Globus pallidus (tissue), 1 donor: Measurements from ENCODE around the gene RBM38.

Source experiments
- DNase-seq: peaks from one replicate; pipeline ENCODE4 v3.0.0-alpha.2; 2015; ENCODE audit warnings: low spot score

The RBM38 gene

GRCh38 chr20:57374931-57375651 is 16.1 kb upstream of the RBM38 start:
- peak; percentile 37 for DNase-seq

GRCh38 chr20:57375652-57376230 is 15.5 kb upstream of the RBM38 start:
- DNase-seq = no peak

- no peak for DNase-seq
Measured at GRCh38 chr20:57377350-57377749, 13.8 kb upstream of the RBM38 start.

- no peak for DNase-seq
Measured at GRCh38 chr20:57378107-57378506, 13.1 kb upstream of the RBM38 start.

DNA sequence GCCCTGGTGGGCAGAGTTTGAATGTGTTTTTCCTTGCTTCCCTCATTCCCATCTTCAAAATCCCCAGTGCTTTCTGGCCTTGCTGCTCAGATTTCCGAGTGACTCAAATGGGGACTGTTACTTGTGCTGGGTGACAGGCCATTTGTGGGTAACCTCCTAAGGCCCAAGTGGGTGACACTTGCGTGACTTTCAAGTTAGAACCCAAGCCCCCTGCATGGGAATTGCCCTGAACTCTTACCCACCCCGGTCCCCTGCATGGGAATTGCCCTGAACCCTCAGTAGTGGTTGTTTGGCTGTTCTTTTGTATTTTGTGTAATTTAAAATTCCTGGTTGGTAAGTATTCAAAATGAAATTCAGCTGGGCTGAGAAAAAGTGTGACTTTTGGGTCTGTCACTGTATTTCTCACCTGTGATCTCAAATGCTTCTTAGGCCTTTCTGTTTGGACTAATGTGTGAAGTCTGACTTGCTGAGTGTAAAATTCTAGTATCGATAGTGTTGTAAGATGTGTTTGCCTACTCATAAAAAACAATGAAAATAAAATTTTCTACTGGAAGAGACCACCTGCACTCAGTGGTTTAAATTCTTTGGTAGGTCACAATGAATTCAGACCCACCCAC is 12.4 kb upstream of the RBM38 start:
- DNase-seq = no peak

- no peak for DNase-seq
Measured at GRCh38 chr20:57379263-57379647, 11.9 kb upstream of the RBM38 start.

GRCh38 chr20:57380081-57380750 is 11.0 kb upstream of the RBM38 start:
- no peak for DNase-seq

DNA sequence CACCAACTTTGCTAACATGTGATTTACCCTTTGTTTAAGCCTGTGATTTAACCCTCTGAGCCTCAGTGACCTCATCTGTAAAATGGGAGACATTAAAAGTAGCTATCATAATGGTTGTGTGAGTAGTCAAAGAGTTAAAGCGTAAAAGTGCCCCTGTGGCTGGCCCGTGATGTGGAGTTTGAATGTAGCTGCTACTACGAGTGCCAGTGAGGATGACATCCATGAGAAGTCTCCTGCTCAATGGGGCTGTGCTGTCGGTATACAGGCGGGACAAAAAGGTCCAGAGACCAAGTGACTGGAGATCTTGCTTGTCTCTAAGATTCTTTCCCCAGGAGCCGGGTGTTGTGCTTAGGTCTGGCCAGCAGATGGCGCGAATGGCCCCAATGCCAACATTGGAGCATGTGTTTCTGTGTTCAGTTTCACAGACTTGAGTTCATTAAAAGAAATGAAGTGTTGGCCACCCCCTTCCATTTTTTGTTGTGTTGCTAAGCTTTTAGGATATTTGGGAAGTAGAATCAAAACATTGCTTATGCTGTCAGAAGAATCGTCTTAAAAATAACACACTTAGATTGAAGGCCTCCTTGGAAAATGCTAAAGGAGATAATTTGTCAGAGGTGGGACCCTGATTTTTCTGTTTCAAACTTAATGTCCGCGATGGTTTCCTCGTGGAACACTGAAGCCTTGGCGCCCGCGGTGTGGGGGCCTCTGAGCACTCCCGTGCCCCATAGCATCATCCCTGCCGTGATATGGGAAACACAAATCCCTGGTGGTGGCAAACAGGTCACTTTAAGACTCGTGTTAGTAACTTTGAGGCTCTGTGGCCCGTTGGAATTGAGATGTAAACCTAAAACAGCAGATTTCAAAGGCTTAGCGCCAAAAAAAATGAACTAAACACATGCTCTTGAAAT is 9.3 kb upstream of the RBM38 start:
- DNase-seq = peak; percentile 73

DNA sequence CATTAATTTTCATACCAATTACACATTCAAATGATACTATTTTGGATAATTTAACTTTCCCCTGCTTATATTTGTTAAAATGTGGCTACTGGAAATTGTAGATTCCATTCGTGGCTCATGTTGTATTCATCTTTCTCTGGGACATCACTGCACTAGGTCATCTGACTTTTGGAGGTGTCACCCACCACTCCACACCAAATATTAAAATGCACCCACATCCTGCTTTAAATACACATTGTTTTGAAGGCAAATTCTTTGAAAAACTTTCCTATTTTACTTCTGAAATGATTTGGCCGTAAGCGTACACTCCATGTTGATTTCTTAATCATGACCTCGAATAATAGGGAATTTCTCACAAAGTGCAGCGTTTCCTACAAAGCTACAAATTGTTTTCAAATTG is 8.7 kb upstream of the RBM38 start:
- DNase-seq = no peak

DNA sequence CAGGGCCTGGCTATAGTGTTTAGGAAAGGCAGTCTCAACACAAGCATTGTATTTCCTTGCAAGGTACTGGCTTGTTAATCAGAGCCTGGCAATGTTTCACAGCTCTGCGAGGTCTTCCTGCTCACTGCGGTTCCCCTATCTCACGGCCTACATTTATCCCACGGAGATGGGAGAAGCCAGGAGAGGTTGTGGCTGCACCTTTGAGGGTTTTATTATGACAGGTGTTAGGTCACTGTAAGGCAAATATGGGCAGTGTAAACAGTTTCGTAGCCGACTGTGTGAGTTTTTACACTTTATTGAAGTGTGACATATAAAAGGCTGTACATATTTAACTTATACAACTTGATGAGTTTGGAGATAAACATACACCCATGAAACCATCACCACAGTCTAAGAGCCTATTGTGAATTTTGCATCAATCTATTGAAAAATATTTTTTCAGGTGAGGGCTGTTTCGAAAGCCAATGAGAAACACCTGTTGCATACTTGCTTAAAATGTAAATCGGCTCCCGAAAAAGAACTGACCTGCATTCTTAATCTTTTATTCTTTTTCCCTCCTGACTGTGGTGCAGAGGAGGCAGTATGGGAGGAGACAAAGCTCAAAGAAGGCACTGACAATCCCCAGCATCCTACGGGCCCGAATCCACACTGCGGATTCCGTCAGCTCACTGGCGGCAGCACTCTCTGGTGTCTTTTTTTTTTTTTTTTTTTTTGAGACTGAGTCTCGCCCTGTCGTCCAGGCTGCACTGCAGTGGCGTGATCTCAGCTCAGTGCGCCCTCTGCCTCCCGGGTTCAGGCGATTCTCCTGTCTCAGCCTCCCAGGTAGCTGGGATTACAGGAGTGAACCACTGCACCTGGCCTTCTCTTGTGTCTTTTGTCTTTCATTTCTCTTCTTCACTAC is 7.5 kb upstream of the RBM38 start:
- no peak for DNase-seq

- DNase-seq = no peak
Measured at GRCh38 chr20:57384486-57384885, 6.7 kb upstream of the RBM38 start.

GRCh38 chr20:57384953-57385761 is 6.0 kb upstream of the RBM38 start:
- no peak for DNase-seq

DNA sequence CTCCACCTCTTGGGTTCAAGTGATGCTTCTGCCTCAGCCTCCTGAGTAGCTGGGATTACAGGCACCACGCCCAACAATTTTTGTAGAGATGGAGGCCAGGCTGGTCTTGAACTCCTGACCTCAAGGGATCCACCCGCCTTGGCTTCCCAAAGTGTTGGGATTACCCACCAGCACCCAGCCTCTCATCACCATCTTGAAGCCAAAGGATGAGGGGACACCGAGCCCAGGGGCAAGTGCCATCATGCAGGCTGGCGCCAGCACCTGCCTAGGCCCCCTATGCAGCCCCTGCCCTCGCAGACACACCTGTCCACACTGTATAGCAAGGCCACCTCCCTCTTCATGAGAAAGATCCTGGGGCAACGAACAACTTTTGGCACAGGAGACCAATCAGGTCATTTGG is 5.3 kb upstream of the RBM38 start:
- DNase-seq = no peak

DNA sequence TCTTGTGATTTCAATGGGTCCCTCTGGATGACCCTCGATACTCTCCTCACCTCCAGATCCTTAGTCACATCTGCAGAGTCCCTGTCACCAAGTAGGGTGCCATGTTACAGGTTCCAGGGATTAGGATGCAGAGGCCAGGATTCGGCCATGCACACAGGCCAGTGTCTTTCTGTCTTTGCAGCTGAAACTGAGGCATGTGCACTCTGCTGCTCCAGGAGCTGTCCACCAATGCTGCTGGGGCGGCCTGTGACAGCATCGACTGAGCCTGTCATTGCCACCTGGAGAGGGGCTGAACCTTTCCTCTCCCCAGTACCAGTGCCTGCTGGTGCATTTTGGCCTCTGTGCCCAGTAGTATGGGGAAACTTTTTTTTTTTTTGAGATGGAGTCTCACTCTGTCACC is 4.4 kb upstream of the RBM38 start:
- DNase-seq = no peak

DNA sequence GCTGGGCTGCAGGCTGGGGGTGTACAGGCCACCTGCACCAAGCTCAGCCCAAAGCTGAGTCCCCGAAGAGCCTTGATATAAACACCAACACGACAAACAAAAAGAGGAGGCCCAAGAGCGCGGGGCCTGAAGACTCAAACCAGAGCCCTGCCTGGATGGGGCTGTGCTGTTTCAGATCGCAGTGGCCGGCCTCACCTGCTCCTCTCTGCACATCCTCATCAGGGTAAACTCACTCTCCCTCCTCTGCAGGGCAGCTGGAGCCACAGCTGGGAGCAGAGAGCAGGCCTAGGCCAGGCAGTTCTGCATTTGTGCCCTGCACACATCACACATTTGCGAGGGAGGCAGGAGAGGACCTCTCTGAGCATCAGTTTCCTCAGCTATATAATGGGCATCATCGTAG is 3.7 kb upstream of the RBM38 start:
- DNase-seq = no peak

- peak; percentile 40 for DNase-seq
Measured at GRCh38 chr20:57387945-57388371, 3.2 kb upstream of the RBM38 start.

GRCh38 chr20:57388953-57389694 is 2.1 kb upstream of the RBM38 start:
- DNase-seq = peak; percentile 80

DNA sequence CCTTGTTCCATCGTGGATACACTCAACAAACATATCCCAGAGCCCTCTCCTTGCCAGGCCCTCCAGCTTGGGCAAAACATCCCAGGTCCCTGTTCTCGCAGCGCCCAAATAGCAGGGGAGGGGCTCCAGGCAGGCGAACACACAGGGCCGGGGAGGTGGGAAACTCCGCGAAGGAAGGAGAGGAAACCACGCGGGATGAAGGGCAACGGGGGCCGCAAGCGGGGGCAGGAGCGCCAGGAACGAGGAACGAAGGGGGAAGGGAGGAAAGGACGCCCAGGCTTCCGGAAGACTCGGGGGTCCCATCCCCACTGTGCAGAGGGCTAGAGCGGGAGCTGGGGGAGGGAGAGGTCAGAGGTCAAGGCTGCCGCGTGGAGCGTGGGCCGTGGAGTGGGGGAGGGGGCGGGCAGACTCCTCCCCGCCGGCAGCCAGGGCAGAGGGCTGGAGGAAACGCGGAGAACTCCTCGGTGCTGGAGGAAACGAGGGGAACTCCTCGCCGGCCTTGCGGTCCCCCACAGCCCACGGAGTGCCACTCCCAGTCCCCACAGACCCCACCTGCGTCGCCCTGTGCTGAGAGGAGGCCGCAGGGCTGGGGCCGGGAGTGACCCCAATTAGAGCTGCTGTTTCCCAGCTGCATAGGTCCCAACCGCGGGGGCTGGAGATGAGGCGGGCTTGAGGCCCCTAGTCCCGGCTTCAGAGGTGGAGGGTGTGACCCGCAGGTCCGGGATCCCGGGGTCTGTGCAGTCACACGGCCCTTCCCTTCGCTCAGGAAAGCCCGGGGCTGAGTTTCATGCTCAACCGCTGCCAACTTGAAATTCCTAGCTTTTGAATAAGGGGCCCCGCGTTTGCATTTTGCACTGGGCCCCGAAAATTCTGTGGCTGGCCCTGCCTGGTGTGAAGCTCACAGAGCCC is 1.2 kb upstream of the RBM38 start:
- peak; percentile 7 for DNase-seq
